Right cardiac atrium (tissue), 5 donors: ENCODE results near the gene RALGPS2. TPM values are rescaled to one million over a fixed set of nuclear protein-coding genes. Genes with fewer than 3 reads are reported as not detected.

Source experiments
- ATAC-seq, 2 donors: fragments of 200-7000 bp; cut with Tn5 transposase; one replicate each; pipeline versions ENCODE4 v1.8.0 to v1.9.1; 2020; ENCODE audit warnings: moderate library complexity in 2 of 2, mild to moderate bottlenecking in 1 of 2
- DNase-seq, 3 donors: peaks; one replicate each; pipeline ENCODE4 v3.0.0-alpha.2; 2020
- H3K27ac ChIP-seq: one replicate; pipeline ENCODE4 v1.5.1; 2013; ENCODE audit warnings: mild to moderate bottlenecking, low read length, control low read depth, moderate library complexity
- H3K27me3 ChIP-seq: one replicate; pipeline ENCODE4 v1.6.1; 2013; ENCODE audit not compliant: control insufficient read depth, insufficient read depth
- H3K4me1 ChIP-seq: one replicate; pipeline ENCODE4 v1.6.1; 2013; ENCODE audit warnings: low read length; ENCODE audit not compliant: control insufficient read depth, insufficient read depth
- H3K4me3 ChIP-seq: one replicate; pipeline ENCODE4 v1.5.1; 2013; ENCODE audit warnings: low read length, control low read depth
- H3K9me3 ChIP-seq: one replicate; pipeline ENCODE4 v1.6.1; 2013; ENCODE audit warnings: low read length; ENCODE audit not compliant: control insufficient read depth
- WGBS: extraction: QIAGEN DNeasy Blood & Tissue Kit; methylation state at CpG from one replicate; pipeline ENCODE4 v1.1.7; 2013; 5-methylcytosine and 5-hydroxymethylcytosine counted together
- intact Hi-C, 4 donors: fragments of 100-400 bp; cut with DNase I; formaldehyde crosslinking; loops; one replicate each; pipeline versions ENCODE4 v1.11.0 to v1.14.0; 2022 to 2023
- polyA plus RNA-seq: library from polyadenylated mRNA; stranded (reverse); fragments of 200-250 nt; gene quantifications from one replicate; pipeline ENCODE4 v1.2.3, GENCODE V29; 2013
- total RNA-seq, 4 donors: library from RNA; stranded (reverse); fragmentation: NEBNext Ultra II Directional; extraction: Animal tissue kit (Norgen Biotek cat#: 25700); gene quantifications; one replicate each; pipeline ENCODE4 v1.2.1, GENCODE V29; 2021
- donor health status: healthy with polysubstance abuse.
- donor health status: DM: no; HTN: yes; CAD: no.
- donor health status: DM: no; HTN: no; CAD: no.
- donor health status: DM: no; HTN: yes; CAD: no; lungs with severe emphysema.
- donor health status: DM: yes; HTN: yes; CAD: no.

RALGPS2 gene
- total and polyA plus RNA-seq, 5 donors: 4.6 to 16.8 (median 14.7) TPM

DNA sequence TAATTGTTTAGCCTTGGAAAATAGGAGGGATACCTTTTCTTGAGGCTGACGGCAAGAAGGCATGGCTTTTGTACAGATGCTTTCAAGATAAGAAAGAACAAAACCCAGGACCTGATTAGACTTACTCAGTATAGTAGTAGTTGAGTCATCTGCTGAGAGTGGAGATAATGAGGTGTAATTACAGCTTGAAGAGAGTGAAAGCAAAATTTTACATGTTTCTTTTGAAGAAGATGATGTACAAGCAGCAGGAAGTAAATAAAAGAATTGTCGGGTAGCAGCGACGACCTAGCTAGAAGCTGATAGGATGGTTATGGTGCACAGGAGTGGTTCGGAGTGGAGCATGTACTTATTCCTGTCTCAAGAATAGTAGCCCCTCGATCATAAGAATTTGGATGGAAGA is 139.3 kb downstream of the RALGPS2 start:
- ATAC-seq: no peak
- DNase-seq: no peak
- Histone ChIP-seq H3K4me3 (no peak overlapping the region), H3K27me3 (no peaks in the 10 kb centered on the region), H3K9me3 (no peaks in the 10 kb centered on the region), H3K4me1 (no peaks in the 10 kb centered on the region), H3K27ac (no peak overlapping the region)
- intact Hi-C loops: no loop called here
- 85% methylated on average over 6 of the region's 6 CpGs for WGBS

DNA sequence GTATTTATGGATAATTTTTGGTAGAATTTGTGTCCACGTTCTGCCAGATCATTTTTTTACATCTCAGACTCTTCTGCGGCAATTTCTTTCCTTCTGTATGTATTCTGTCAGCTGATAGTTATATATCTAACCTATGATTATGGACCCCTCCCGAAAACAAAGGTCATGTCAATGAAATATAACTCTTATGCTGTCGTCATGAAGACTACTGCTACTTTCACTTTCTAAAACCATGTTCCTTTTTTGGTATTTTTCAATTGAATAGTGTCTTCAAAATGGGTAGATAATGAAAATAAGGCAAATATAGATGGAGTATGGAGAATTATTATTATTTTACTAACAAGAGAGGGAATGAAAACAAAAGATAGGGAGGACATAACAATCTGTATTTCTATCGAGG is 142.6 kb downstream of the RALGPS2 start:
- no peaks in the 10 kb centered on the region for H3K27me3 ChIP-seq
- H3K4me1 ChIP-seq: no peaks in the 10 kb centered on the region
- H3K4me3 ChIP-seq: peak overlapping the region; percentile 64
- H3K27ac ChIP-seq: no peak overlapping the region
- DNase-seq (no peak), ATAC-seq (no peak)
- 51% methylated on average over 5 of the region's 5 CpGs for WGBS
- intact Hi-C loops: no loop called here
- no peaks in the 10 kb centered on the region for H3K9me3 ChIP-seq

DNA sequence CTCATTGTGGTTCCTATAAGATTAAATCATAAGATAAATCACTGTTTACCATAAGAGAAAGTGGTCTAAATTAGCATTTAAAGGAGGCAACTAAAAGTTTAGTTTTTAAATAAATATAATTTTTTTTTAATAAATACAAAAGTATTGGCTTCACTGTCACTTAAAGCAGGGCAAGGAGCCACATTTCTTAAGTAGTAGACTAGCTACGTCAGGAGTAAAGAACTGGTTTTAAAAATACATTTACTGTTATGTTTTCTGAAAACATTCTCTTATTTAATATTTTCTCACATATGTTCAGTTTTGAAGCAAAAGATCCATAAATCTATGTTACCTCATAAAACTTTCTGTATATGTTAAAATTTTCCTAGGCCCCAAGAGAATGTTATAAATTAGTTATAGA is 143.7 kb downstream of the RALGPS2 start:
- WGBS: 50% methylated on average over 1 of the region's 1 CpG
- H3K27ac ChIP-seq: no peak overlapping the region

GRCh38 chr1:178869119-178869697 is 144.2 kb downstream of the RALGPS2 start:
- 53% methylated on average over 3 of the region's 3 CpGs for WGBS
- H3K9me3 ChIP-seq: no peaks in the 10 kb centered on the region
- intact Hi-C loops: no loop called here
- no peak for DNase-seq
- H3K27me3 ChIP-seq: no peaks in the 10 kb centered on the region
- no peak overlapping the region for H3K27ac ChIP-seq
- peak overlapping the region; percentile 54 for H3K4me3 ChIP-seq
- no peaks in the 10 kb centered on the region for H3K4me1 ChIP-seq
- ATAC-seq: peak; percentile 58 to 67

More for the DNA sequence above, 143.7 kb downstream of the RALGPS2 start:
- intact Hi-C loops: no loop called here
- no peaks in the 10 kb centered on the region for H3K9me3 ChIP-seq
- no peaks in the 10 kb centered on the region for H3K4me1 ChIP-seq
- DNase-seq (no peak), ATAC-seq (no peak)
- H3K4me3 ChIP-seq: peak overlapping the region; percentile 57
- H3K27me3 ChIP-seq: no peaks in the 10 kb centered on the region

DNA sequence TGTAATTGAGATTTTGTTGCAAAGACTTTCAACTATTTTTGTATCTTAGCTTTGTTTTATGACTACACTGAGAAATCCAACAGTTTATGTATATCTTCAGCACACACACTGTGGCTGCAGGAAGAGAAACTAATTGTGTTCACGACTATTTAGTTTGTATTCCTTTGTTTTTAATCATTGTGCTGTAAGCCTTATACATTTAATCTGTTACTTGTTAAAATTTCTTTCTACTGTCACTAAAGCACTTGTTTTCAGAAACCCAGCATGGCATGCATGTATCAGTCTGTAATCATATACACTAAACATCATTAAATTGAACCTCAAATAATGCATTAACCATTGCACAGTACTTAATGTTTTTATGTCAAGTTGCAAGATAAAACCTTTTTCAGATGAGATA is 145.2 kb downstream of the RALGPS2 start:
- Histone ChIP-seq H3K9me3 (no peaks in the 10 kb centered on the region), H3K4me1 (no peaks in the 10 kb centered on the region), H3K4me3 (peak overlapping the region; percentile 68), H3K27ac (no peak overlapping the region), H3K27me3 (no peaks in the 10 kb centered on the region)
- intact Hi-C loops: no loop called here
- 35% methylated on average over 1 of the region's 1 CpG for WGBS
- DNase-seq (no peak), ATAC-seq (no peak)

- intact Hi-C loops: no loop called here
- H3K27ac ChIP-seq: no peak within 1 kb of the TSS
- no peaks in the 10 kb centered on the region for H3K9me3 ChIP-seq
- peak within 1 kb of the TSS; percentile 68 for H3K4me3 ChIP-seq
- H3K27me3 ChIP-seq: no peaks in the 10 kb centered on the region
- DNase-seq: no peak
- peak; percentile 41 to 77 for ATAC-seq
- H3K4me1 ChIP-seq: no peaks in the 10 kb centered on the region
- WGBS: 43% methylated on average over 4 of the region's 4 CpGs
These were observed 145.9 kb downstream of the RALGPS2 start, which contains the start of gene ANGPTL1 for GRCh38 chr1:178870944-178871343. Gene ANGPTL1, minus strand, starts transcription at chr1:178871077. Its CDS starts 5,301 bp downstream, at chr1:178865776.

- intact Hi-C loops: no loop called here
- Histone ChIP-seq H3K4me1 (no peaks in the 10 kb centered on the region), H3K4me3 (peak overlapping the region; percentile 42), H3K27ac (no peak overlapping the region), H3K27me3 (no peaks in the 10 kb centered on the region), H3K9me3 (no peaks in the 10 kb centered on the region)
- ATAC-seq (no peak), DNase-seq (no peak)
These were observed 146.7 kb downstream of the RALGPS2 start for GRCh38 chr1:178871551-178872320.

GRCh38 chr1:178874966-178875365 is 149.9 kb downstream of the RALGPS2 start:
- no peak overlapping the region for H3K4me3 ChIP-seq
- no peaks in the 10 kb centered on the region for H3K9me3 ChIP-seq
- no peak overlapping the region for H3K27ac ChIP-seq
- no peaks in the 10 kb centered on the region for H3K27me3 ChIP-seq
- WGBS: 94% methylated on average over 2 of the region's 2 CpGs
- no peaks in the 10 kb centered on the region for H3K4me1 ChIP-seq
- DNase-seq: no peak
- intact Hi-C loops: no loop called here
- ATAC-seq: no peak

DNA sequence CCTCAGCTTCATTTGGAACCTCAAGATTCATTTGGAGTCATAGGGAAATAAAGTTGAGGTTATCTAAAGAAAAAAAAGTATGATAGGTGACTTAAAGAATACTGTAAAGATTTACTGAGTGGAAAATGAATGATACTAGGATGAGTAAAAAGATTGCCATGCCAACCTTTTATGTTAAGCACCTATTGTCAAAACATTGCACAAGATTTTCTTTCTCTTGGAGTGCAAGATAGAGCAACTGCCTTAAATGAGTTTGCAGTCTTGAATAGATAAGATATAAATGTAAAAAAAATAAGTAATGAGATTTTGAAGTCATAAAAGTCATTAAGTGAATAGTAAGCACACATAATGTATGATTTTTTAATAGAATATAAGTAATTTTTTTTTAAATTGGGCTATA is 150.9 kb downstream of the RALGPS2 start:
- Histone ChIP-seq H3K4me1 (no peaks in the 10 kb centered on the region), H3K4me3 (no peak overlapping the region), H3K27me3 (no peaks in the 10 kb centered on the region), H3K27ac (no peak overlapping the region), H3K9me3 (no peaks in the 10 kb centered on the region)
- intact Hi-C loops: no loop called here
- ATAC-seq: no peak
- no peak for DNase-seq

GRCh38 chr1:178877896-178878295 is 152.9 kb downstream of the RALGPS2 start:
- intact Hi-C loops: no loop called here
- H3K9me3 ChIP-seq: no peaks in the 10 kb centered on the region
- no peaks in the 10 kb centered on the region for H3K27me3 ChIP-seq
- no peak for DNase-seq
- H3K4me1 ChIP-seq: no peaks in the 10 kb centered on the region
- H3K4me3 ChIP-seq: no peak overlapping the region
- ATAC-seq: no peak
- no peak overlapping the region for H3K27ac ChIP-seq
- WGBS: 77% methylated on average over 3 of the region's 3 CpGs

DNA sequence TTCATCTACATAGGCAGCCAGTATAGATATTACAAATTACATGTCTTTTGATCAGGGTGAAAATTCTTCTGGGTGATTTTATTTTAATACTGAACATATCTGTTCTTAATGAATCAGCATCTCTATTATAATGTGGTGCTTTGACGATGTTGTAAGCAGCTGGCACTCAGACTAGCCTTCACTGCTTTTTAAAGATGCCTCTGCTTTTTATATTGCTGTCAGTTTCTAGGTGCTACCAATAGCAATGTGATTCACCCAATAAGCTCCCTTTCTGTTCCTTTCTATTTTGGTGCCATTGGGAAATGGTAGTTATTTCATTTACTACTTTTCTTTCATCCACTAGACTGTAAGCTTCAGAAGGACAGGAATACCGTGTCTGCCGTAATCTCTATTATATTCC is 156.9 kb downstream of the RALGPS2 start:
- intact Hi-C loops: no loop called here
- ATAC-seq: no peak

More for the DNA sequence above, 156.9 kb downstream of the RALGPS2 start:
- Histone ChIP-seq H3K4me1 (no peaks in the 10 kb centered on the region), H3K27me3 (no peaks in the 10 kb centered on the region), H3K4me3 (no peak overlapping the region), H3K9me3 (no peaks in the 10 kb centered on the region), H3K27ac (no peak overlapping the region)
- DNase-seq: no peak
- WGBS: 91% methylated on average over 3 of the region's 3 CpGs
